Upper lobe of left lung (tissue), 6 donors: Measurements from ENCODE around the gene LRRC3. TPM values are rescaled to one million over a fixed set of nuclear protein-coding genes. Genes with fewer than 3 reads are reported as not detected.

Source experiments
- ATAC-seq, 2 donors: fragments of 200-7000 bp; cut with Tn5 transposase; one replicate each; pipeline ENCODE4 v1.9.1; 2022; ENCODE audit warnings: mild to moderate bottlenecking in 2 of 2, moderate library complexity in 2 of 2; ENCODE audit not compliant: low FRiP score in 2 of 2
- DNase-seq, 2 donors: peaks; one replicate each; pipeline ENCODE4 v3.0.0-alpha.2; 2019 to 2020
- H3K27ac ChIP-seq, 4 donors: fragments of 200-600 bp; sonication (generic); one replicate each; pipeline ENCODE4 v1.5.1; 2016 to 2019
- H3K27me3 ChIP-seq, 4 donors: fragments of 200-600 bp; sonication (generic); one replicate each; pipeline ENCODE4 v1.5.1; 2017 to 2019
- H3K36me3 ChIP-seq, 4 donors: fragments of 200-600 bp; sonication (generic); one replicate each; pipeline ENCODE4 v1.5.1; 2016 to 2019
- H3K4me1 ChIP-seq, 4 donors: fragments of 200-600 bp; sonication (generic); one replicate each; pipeline ENCODE4 v1.5.1; 2018 to 2019
- H3K4me3 ChIP-seq, 4 donors: fragments of 200-600 bp; sonication (generic); one replicate each; pipeline ENCODE4 v1.5.1; 2017 to 2019; ENCODE audit warnings: mild to moderate bottlenecking in 2 of 4, moderate library complexity in 1 of 4
- H3K9me3 ChIP-seq, 4 donors: fragments of 200-600 bp; sonication (generic); one replicate each; pipeline ENCODE4 v1.5.1; 2018 to 2019
- CTCF ChIP-seq, 6 experiments: fragments of 450-650 bp in 4 of 6; fragments of 200-600 bp in 2 of 6; sonication (generic) in 2 of 6; IDR thresholded peaks; one replicate each; pipeline ENCODE4 v1.5.1; 2016 to 2019; ENCODE audit warnings: antibody characterized with exemption in 6 of 6
- EP300 ChIP-seq, 4 donors: sonication (generic); formaldehyde crosslinking; IDR thresholded peaks; one replicate each; pipeline ENCODE4 v1.5.1; 2017; ENCODE audit warnings: antibody characterized with exemption in 4 of 4, control low read depth in 2 of 4
- POLR2A ChIP-seq, 4 donors: fragments of 450-650 bp; IDR thresholded peaks; one replicate each; pipeline ENCODE4 v1.5.1; 2016 to 2017; ENCODE audit warnings: antibody characterized with exemption in 4 of 4, mild to moderate bottlenecking in 2 of 4
- POLR2AphosphoS5 ChIP-seq, 2 donors: sonication (generic); formaldehyde crosslinking; IDR thresholded peaks; one replicate each; pipeline ENCODE4 v1.5.1; 2017; ENCODE audit warnings: antibody characterized with exemption in 2 of 2
- WGBS, 2 donors: methylation state at CpG; one replicate each; pipeline ENCODE4 v1.1.5; 2017 to 2018; 5-methylcytosine and 5-hydroxymethylcytosine counted together
- total RNA-seq, 6 donors: library from RNA; depleted of rRNA in 4 of 6; stranded (reverse); fragments of >200 nt in 4 of 6; gene quantifications; one replicate each; pipeline versions ENCODE4 v1.1.0 to v1.2.1, GENCODE V29; 2016 to 2021
- donor health status: DM: no; HTN: no; CAD: no; lungs with moderate emphysema.
- donor health status: DM: no; HTN: yes; CAD: no; lungs with severe emphysema.

Gene LRRC3
- total RNA-seq, 6 donors from 2014 or later: 3.1 to 11.5 (median 4.6) TPM

- H3K9me3 ChIP-seq: no peaks in the 10 kb centered on the region
- 90 to 91% methylated on average over 18 of the region's 19 CpGs for WGBS, 2 donors
- H3K36me3 ChIP-seq: no peaks in the 10 kb centered on the region
- no peaks in the 10 kb centered on the region for H3K27me3 ChIP-seq
- H3K4me3 ChIP-seq: no peak overlapping the region
- no peak for ATAC-seq
- no peaks in the 10 kb centered on the region for H3K4me1 ChIP-seq
- DNase-seq: no peak
- no peak for TF ChIP-seq CTCF (IDR thresholded peaks at IDR 0.05)
- no peak for TF ChIP-seq EP300 (IDR thresholded peaks at IDR 0.05)
- no peak for TF ChIP-seq POLR2AphosphoS5 (IDR thresholded peaks at IDR 0.05)
- TF ChIP-seq POLR2A (IDR thresholded peaks at IDR 0.05): no peak
- H3K27ac ChIP-seq: no peak overlapping the region
These were observed 18.7 kb downstream of the LRRC3 start for GRCh38 chr21:44473915-44474555.

- ATAC-seq (no peak), DNase-seq (peak; percentile 43 to 86)
- Histone ChIP-seq H3K9me3 (no peaks in the 10 kb centered on the region), H3K36me3 (no peaks in the 10 kb centered on the region), H3K27ac (peak overlapping the region in 1 of 4 donors; percentile 49), H3K4me3 (no peak overlapping the region), H3K4me1 (no peaks in the 10 kb centered on the region), H3K27me3 (no peaks in the 10 kb centered on the region)
- WGBS, 2 donors: 64 to 78% methylated on average over 17 of the region's 17 CpGs
- TF ChIP-seq EP300 (IDR thresholded peaks at IDR 0.05): no peak
These were observed 20.0 kb downstream of the LRRC3 start for GRCh38 chr21:44475266-44475845.

GRCh38 chr21:44477131-44477530 is 21.8 kb downstream of the LRRC3 start:
- TF ChIP-seq EP300 (IDR thresholded peaks at IDR 0.05) (no peak), POLR2A (IDR thresholded peaks at IDR 0.05) (no peak), POLR2AphosphoS5 (IDR thresholded peaks at IDR 0.05) (no peak), CTCF (IDR thresholded peaks at IDR 0.05) (no peak)
- H3K4me3 ChIP-seq: no peak overlapping the region
- no peaks in the 10 kb centered on the region for H3K27me3 ChIP-seq
- H3K9me3 ChIP-seq: no peaks in the 10 kb centered on the region
- H3K4me1 ChIP-seq: no peaks in the 10 kb centered on the region
- no peaks in the 10 kb centered on the region for H3K36me3 ChIP-seq
- DNase-seq (no peak), ATAC-seq (no peak)
- 77 to 85% methylated on average over 8 of the region's 8 CpGs for WGBS, 2 donors
- H3K27ac ChIP-seq: no peak overlapping the region

GRCh38 chr21:44477712-44478111 is 22.4 kb downstream of the LRRC3 start:
- Histone ChIP-seq H3K4me1 (no peaks in the 10 kb centered on the region), H3K4me3 (no peak overlapping the region), H3K36me3 (no peaks in the 10 kb centered on the region), H3K27ac (no peak overlapping the region), H3K9me3 (no peaks in the 10 kb centered on the region), H3K27me3 (no peaks in the 10 kb centered on the region)
- ATAC-seq: no peak
- TF ChIP-seq POLR2A (IDR thresholded peaks at IDR 0.05) (no peak), POLR2AphosphoS5 (IDR thresholded peaks at IDR 0.05) (no peak), EP300 (IDR thresholded peaks at IDR 0.05) (no peak), CTCF (IDR thresholded peaks at IDR 0.05) (no peak)
- DNase-seq: no peak
- WGBS, 2 donors: 50 to 59% methylated on average over 5 to 7 of the region's 7 CpGs

- ATAC-seq (peak in 1 of 2 donors; percentile 23), DNase-seq (no peak)
- Histone ChIP-seq H3K4me1 (no peaks in the 10 kb centered on the region), H3K4me3 (no peak overlapping the region), H3K9me3 (no peaks in the 10 kb centered on the region), H3K36me3 (no peaks in the 10 kb centered on the region), H3K27ac (no peak overlapping the region), H3K27me3 (no peaks in the 10 kb centered on the region)
- 53 to 56% methylated on average over 14 to 16 of the region's 16 CpGs for WGBS, 2 donors
- TF ChIP-seq CTCF (IDR thresholded peaks at IDR 0.05) (no peak), EP300 (IDR thresholded peaks at IDR 0.05) (no peak), POLR2AphosphoS5 (IDR thresholded peaks at IDR 0.05) (no peak), POLR2A (IDR thresholded peaks at IDR 0.05) (no peak)
These were observed 23.0 kb downstream of the LRRC3 start for GRCh38 chr21:44478124-44478800.
